ENCODE results near the gene CCNJL.

Gene CCNJL

DNA sequence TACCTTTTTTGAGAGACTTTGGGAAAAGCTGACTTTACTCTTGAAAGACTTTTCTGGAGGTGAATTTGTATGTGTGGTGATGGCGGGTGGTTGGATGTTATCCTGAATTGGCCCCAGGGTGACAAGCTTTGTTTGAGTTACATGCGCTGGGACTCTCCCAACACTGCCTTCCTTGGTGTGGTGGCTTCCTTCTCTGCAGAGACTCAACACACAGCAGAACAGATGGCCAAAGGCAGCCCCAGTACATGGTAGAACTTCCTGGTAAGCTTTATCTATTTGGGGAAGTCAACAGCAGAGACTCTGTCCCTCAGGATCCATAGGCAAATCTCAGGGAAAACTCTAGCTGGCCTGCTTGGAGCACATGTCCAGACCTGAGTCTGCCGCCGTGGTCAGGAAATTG is 39.9 kb upstream of the CCNJL start:
- no CpG with 5 or more reads among the region's 4 CpGs for WGBS (ENCODE audit: extremely low coverage, insufficient coverage, low lambda C conversion rate)
- no peak overlapping the region for H3K18ac ChIP-seq (ENCODE audit: low read length)
- H3K4me2 ChIP-seq (ENCODE audit: low read length): no peak overlapping the region

GRCh38 chr5:160349935-160350303 is 37.6 kb upstream of the CCNJL start:
- H3K23ac ChIP-seq (ENCODE audit: low read length): no peak overlapping the region
- no peaks in the 10 kb centered on the region for H3K27me3 ChIP-seq (ENCODE audit: insufficient read depth, low read length, poor library complexity)
- no peaks in the 10 kb centered on the region for H3K4me1 ChIP-seq (ENCODE audit: control insufficient read depth, low read depth, low read length)
- no peaks in the 10 kb centered on the region for H3K79me1 ChIP-seq (ENCODE audit: low read length)
- no peak for DNase-seq
- H2BK5ac ChIP-seq (ENCODE audit: low read length): no peak overlapping the region
- no peak overlapping the region for H3K56ac ChIP-seq (ENCODE audit: low read length)
- H2BK120ac ChIP-seq (ENCODE audit: low read depth, low read length): no peak overlapping the region
- no peak overlapping the region for H4K8ac ChIP-seq (ENCODE audit: low read depth, low read length)
- no peak overlapping the region for H3K4me2 ChIP-seq (ENCODE audit: low read length)
- H3K9ac ChIP-seq (ENCODE audit: low read length): no peak overlapping the region
- H2AK5ac ChIP-seq (ENCODE audit: low read length): no peak overlapping the region
- H3K27ac ChIP-seq (ENCODE audit: low read depth, low read length): no peak overlapping the region
- no peak overlapping the region for H2BK15ac ChIP-seq (replicated peaks; ENCODE audit: low read depth)
- no CpG with 5 or more reads among the region's 4 CpGs for WGBS (ENCODE audit: extremely low coverage, insufficient coverage, low lambda C conversion rate)
- H3K4ac ChIP-seq (ENCODE audit: low read depth, low read length): no peak overlapping the region
- no peak overlapping the region for H3K4me3 ChIP-seq (ENCODE audit: low read length)
- H3K36me3 ChIP-seq (ENCODE audit: control insufficient read depth, insufficient read depth, low read length): no peaks in the 10 kb centered on the region
- no peaks in the 10 kb centered on the region for H3K79me2 ChIP-seq (ENCODE audit: control insufficient read depth, insufficient read depth, low read length)
- H4K5ac ChIP-seq (ENCODE audit: low read length): no peak overlapping the region
- no peak overlapping the region for H3K18ac ChIP-seq (ENCODE audit: low read length)

More for the DNA sequence above, 39.9 kb upstream of the CCNJL start:
- no peak overlapping the region for H2BK120ac ChIP-seq (ENCODE audit: low read depth, low read length)
- no peak overlapping the region for H2AK5ac ChIP-seq (ENCODE audit: low read length)
- H4K5ac ChIP-seq (ENCODE audit: low read length): no peak overlapping the region
- H3K27me3 ChIP-seq (ENCODE audit: insufficient read depth, low read length, poor library complexity): no peaks in the 10 kb centered on the region
- H3K56ac ChIP-seq (ENCODE audit: low read length): no peak overlapping the region
- H2BK5ac ChIP-seq (ENCODE audit: low read length): no peak overlapping the region
- H3K4ac ChIP-seq (ENCODE audit: low read depth, low read length): no peak overlapping the region
- H3K27ac ChIP-seq (ENCODE audit: low read depth, low read length): no peak overlapping the region
- no peak for DNase-seq
- no peaks in the 10 kb centered on the region for H3K4me1 ChIP-seq (ENCODE audit: control insufficient read depth, low read depth, low read length)
- no peaks in the 10 kb centered on the region for H3K79me1 ChIP-seq (ENCODE audit: low read length)
- H3K79me2 ChIP-seq (ENCODE audit: control insufficient read depth, insufficient read depth, low read length): no peaks in the 10 kb centered on the region
- no peak overlapping the region for H2BK15ac ChIP-seq (replicated peaks; ENCODE audit: low read depth)
- no peak overlapping the region for H3K23ac ChIP-seq (ENCODE audit: low read length)
- no peak overlapping the region for H3K9ac ChIP-seq (ENCODE audit: low read length)
- H4K8ac ChIP-seq (ENCODE audit: low read depth, low read length): no peak overlapping the region
- H3K4me3 ChIP-seq (ENCODE audit: low read length): no peak overlapping the region
- H3K36me3 ChIP-seq (ENCODE audit: control insufficient read depth, insufficient read depth, low read length): no peaks in the 10 kb centered on the region

GRCh38 chr5:160349249-160349934 is 37.0 kb upstream of the CCNJL start:
- Histone ChIP-seq H3K27me3 (ENCODE audit: insufficient read depth, low read length, poor library complexity) (no peaks in the 10 kb centered on the region), H2BK120ac (ENCODE audit: low read depth, low read length) (no peak overlapping the region), H4K8ac (ENCODE audit: low read depth, low read length) (no peak overlapping the region), H3K18ac (ENCODE audit: low read length) (no peak overlapping the region), H3K9ac (ENCODE audit: low read length) (no peak overlapping the region), H3K4me3 (ENCODE audit: low read length) (no peak overlapping the region), H3K23ac (ENCODE audit: low read length) (no peak overlapping the region), H2BK5ac (ENCODE audit: low read length) (no peak overlapping the region), H3K4me1 (ENCODE audit: control insufficient read depth, low read depth, low read length) (no peaks in the 10 kb centered on the region), H3K79me2 (ENCODE audit: control insufficient read depth, insufficient read depth, low read length) (no peaks in the 10 kb centered on the region), H3K27ac (ENCODE audit: low read depth, low read length) (no peak overlapping the region), H3K4ac (ENCODE audit: low read depth, low read length) (no peak overlapping the region), H2AK5ac (ENCODE audit: low read length) (no peak overlapping the region), H2BK15ac (replicated peaks; ENCODE audit: low read depth) (no peak overlapping the region), H3K36me3 (ENCODE audit: control insufficient read depth, insufficient read depth, low read length) (no peaks in the 10 kb centered on the region), H4K5ac (ENCODE audit: low read length) (no peak overlapping the region), H3K56ac (ENCODE audit: low read length) (no peak overlapping the region), H3K4me2 (ENCODE audit: low read length) (no peak overlapping the region), H3K79me1 (ENCODE audit: low read length) (no peaks in the 10 kb centered on the region)
- no peak for DNase-seq
- WGBS (ENCODE audit: extremely low coverage, insufficient coverage, low lambda C conversion rate): no CpG with 5 or more reads among the region's 27 CpGs

- H2BK120ac ChIP-seq (ENCODE audit: low read depth, low read length): no peak overlapping the region
- H3K4me3 ChIP-seq (ENCODE audit: low read length): no peak overlapping the region
- H4K5ac ChIP-seq (ENCODE audit: low read length): no peak overlapping the region
- H2BK5ac ChIP-seq (ENCODE audit: low read length): no peak overlapping the region
- no peak overlapping the region for H3K27ac ChIP-seq (ENCODE audit: low read depth, low read length)
- H2AK5ac ChIP-seq (ENCODE audit: low read length): no peak overlapping the region
- H3K4me2 ChIP-seq (ENCODE audit: low read length): no peak overlapping the region
- no peak overlapping the region for H3K4ac ChIP-seq (ENCODE audit: low read depth, low read length)
- no peaks in the 10 kb centered on the region for H3K79me2 ChIP-seq (ENCODE audit: control insufficient read depth, insufficient read depth, low read length)
- H4K8ac ChIP-seq (ENCODE audit: low read depth, low read length): no peak overlapping the region
- H3K18ac ChIP-seq (ENCODE audit: low read length): no peak overlapping the region
- DNase-seq: peak; percentile 61
- H3K36me3 ChIP-seq (ENCODE audit: control insufficient read depth, insufficient read depth, low read length): no peaks in the 10 kb centered on the region
- no peaks in the 10 kb centered on the region for H3K4me1 ChIP-seq (ENCODE audit: control insufficient read depth, low read depth, low read length)
- no CpG with 5 or more reads among the region's 11 CpGs for WGBS (ENCODE audit: extremely low coverage, insufficient coverage, low lambda C conversion rate)
- H3K27me3 ChIP-seq (ENCODE audit: insufficient read depth, low read length, poor library complexity): no peaks in the 10 kb centered on the region
- H2BK15ac ChIP-seq (replicated peaks; ENCODE audit: low read depth): no peak overlapping the region
- no peak overlapping the region for H3K9ac ChIP-seq (ENCODE audit: low read length)
- H3K79me1 ChIP-seq (ENCODE audit: low read length): no peaks in the 10 kb centered on the region
- no peak overlapping the region for H3K56ac ChIP-seq (ENCODE audit: low read length)
- no peak overlapping the region for H3K23ac ChIP-seq (ENCODE audit: low read length)
Measured at GRCh38 chr5:160348080-160348479, 35.7 kb upstream of the CCNJL start.

- Histone ChIP-seq H2AK5ac (ENCODE audit: low read length) (no peak overlapping the region), H3K4ac (ENCODE audit: low read depth, low read length) (no peak overlapping the region), H3K56ac (ENCODE audit: low read length) (no peak overlapping the region), H3K18ac (ENCODE audit: low read length) (no peak overlapping the region), H3K36me3 (ENCODE audit: control insufficient read depth, insufficient read depth, low read length) (no peaks in the 10 kb centered on the region), H3K4me1 (ENCODE audit: control insufficient read depth, low read depth, low read length) (no peaks in the 10 kb centered on the region), H2BK15ac (replicated peaks; ENCODE audit: low read depth) (no peak overlapping the region), H4K8ac (ENCODE audit: low read depth, low read length) (no peak overlapping the region), H2BK5ac (ENCODE audit: low read length) (no peak overlapping the region), H3K79me2 (ENCODE audit: control insufficient read depth, insufficient read depth, low read length) (no peaks in the 10 kb centered on the region), H3K27me3 (ENCODE audit: insufficient read depth, low read length, poor library complexity) (no peaks in the 10 kb centered on the region), H3K9ac (ENCODE audit: low read length) (no peak overlapping the region), H3K79me1 (ENCODE audit: low read length) (no peaks in the 10 kb centered on the region), H3K4me3 (ENCODE audit: low read length) (no peak overlapping the region), H3K4me2 (ENCODE audit: low read length) (no peak overlapping the region), H3K23ac (ENCODE audit: low read length) (no peak overlapping the region), H4K5ac (ENCODE audit: low read length) (no peak overlapping the region), H3K27ac (ENCODE audit: low read depth, low read length) (no peak overlapping the region), H2BK120ac (ENCODE audit: low read depth, low read length) (no peak overlapping the region)
- no CpG with 5 or more reads among the region's 6 CpGs for WGBS (ENCODE audit: extremely low coverage, insufficient coverage, low lambda C conversion rate)
- no peak for DNase-seq
Measured at GRCh38 chr5:160347448-160347847, 35.1 kb upstream of the CCNJL start.

DNA sequence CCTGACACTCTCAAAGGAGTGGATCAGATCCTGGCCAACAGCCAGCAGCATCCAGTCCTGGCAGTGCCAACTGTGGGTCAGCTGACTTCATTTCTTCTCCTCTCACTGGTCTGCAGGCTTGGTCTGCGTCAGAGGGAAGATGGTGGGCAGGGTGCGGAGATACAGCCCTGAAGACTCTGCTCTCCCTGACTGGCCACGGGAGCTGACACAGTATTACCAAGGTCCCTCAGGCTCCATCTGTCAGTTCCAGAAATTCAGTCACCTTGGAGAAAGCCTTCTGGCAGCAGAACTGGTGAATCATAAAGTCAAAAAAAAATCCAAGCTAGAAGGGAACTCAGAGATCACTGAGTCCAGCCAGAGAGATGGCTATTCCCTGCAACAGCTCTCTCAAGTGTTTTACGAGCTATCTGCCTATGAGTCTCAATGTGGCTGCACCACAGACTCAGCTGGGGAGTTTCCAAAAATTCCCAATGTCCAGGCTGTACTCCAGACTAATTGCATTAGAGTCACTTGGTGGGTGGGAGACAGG is 30.1 kb upstream of the CCNJL start:
- Histone ChIP-seq H2BK15ac (replicated peaks; ENCODE audit: low read depth) (no peak overlapping the region), H3K79me1 (ENCODE audit: low read length) (no peaks in the 10 kb centered on the region), H3K79me2 (ENCODE audit: control insufficient read depth, insufficient read depth, low read length) (no peaks in the 10 kb centered on the region), H3K27me3 (ENCODE audit: insufficient read depth, low read length, poor library complexity) (no peaks in the 10 kb centered on the region), H3K56ac (ENCODE audit: low read length) (no peak overlapping the region), H3K18ac (ENCODE audit: low read length) (no peak overlapping the region), H3K23ac (ENCODE audit: low read length) (no peak overlapping the region), H2AK5ac (ENCODE audit: low read length) (no peak overlapping the region), H4K5ac (ENCODE audit: low read length) (no peak overlapping the region), H4K8ac (ENCODE audit: low read depth, low read length) (no peak overlapping the region), H2BK5ac (ENCODE audit: low read length) (no peak overlapping the region), H3K36me3 (ENCODE audit: control insufficient read depth, insufficient read depth, low read length) (no peaks in the 10 kb centered on the region), H3K4ac (ENCODE audit: low read depth, low read length) (no peak overlapping the region), H3K4me1 (ENCODE audit: control insufficient read depth, low read depth, low read length) (no peaks in the 10 kb centered on the region), H3K27ac (ENCODE audit: low read depth, low read length) (no peak overlapping the region), H2BK120ac (ENCODE audit: low read depth, low read length) (no peak overlapping the region), H3K4me2 (ENCODE audit: low read length) (no peak overlapping the region), H3K9ac (ENCODE audit: low read length) (no peak overlapping the region), H3K4me3 (ENCODE audit: low read length) (no peak overlapping the region)
- no CpG with 5 or more reads among the region's 4 CpGs for WGBS (ENCODE audit: extremely low coverage, insufficient coverage, low lambda C conversion rate)
- DNase-seq: no peak

Measured in mesendoderm (in vitro differentiated cells).